OCI-LY7 (cell line): ENCODE results near the gene UTS2R. TPM values are rescaled to one million over a fixed set of nuclear protein-coding genes. Genes with fewer than 3 reads are reported as not detected.
"Not testable (repeated sequence)": the region's sequence is repeated elsewhere in the genome, so short reads cannot be mapped to it uniquely, and the experiment has no call there.

Experiments used
- BruUV-seq: library from RNA; stranded (reverse); fragments of 400-500 nt; replicated peaks from 2 replicates; lab custom pipeline; 2021; lab: Mats Ljungman, UMichigan
- CTCF ChIA-PET: fragments of 300-600 bp; sonication (Branson Sonifier 250); formaldehyde crosslinking; loops from one replicate; lab custom pipeline; 2022; ENCODE audit warnings: antibody characterized with exemption; ENCODE audit not compliant: unreplicated experiment; lab: Charles Lee
- POLR2A ChIA-PET: fragments of 300-600 bp; sonication (Branson Sonifier 250); formaldehyde crosslinking; loops from one replicate; lab custom pipeline; 2022; ENCODE audit warnings: antibody characterized with exemption; lab: Charles Lee
- DNase-seq: peaks from one replicate; pipeline ENCODE4 v3.0.0-alpha.2; 2015; ENCODE audit warnings: low spot score
- H2AFZ ChIP-seq: fragments of 200-600 bp; sonication (generic), shearing (Covaris generic); 2 replicates; pipeline ENCODE4 v1.6.1; 2014; ENCODE audit warnings: mild to moderate bottlenecking, antibody characterized with exemption, low read length, moderate library complexity
- H3K27ac ChIP-seq: fragments of 200-600 bp; sonication (generic); 2 replicates; pipeline ENCODE4 v1.5.1; 2014; ENCODE audit warnings: mixed run types, low read depth, mild to moderate bottlenecking, moderate library complexity, low read length, inconsistent platforms; ENCODE audit not compliant: poor library complexity, severe bottlenecking
- H3K36me3 ChIP-seq: fragments of 200-600 bp; sonication (generic); 2 replicates; pipeline ENCODE4 v1.6.1; 2014; ENCODE audit warnings: mild to moderate bottlenecking, antibody characterized with exemption, low read length, moderate library complexity, mixed read lengths; ENCODE audit not compliant: insufficient read depth
- H3K4me1 ChIP-seq: fragments of 200-600 bp; sonication (generic); 2 replicates; pipeline ENCODE4 v1.5.1; 2014; ENCODE audit warnings: mild to moderate bottlenecking, low read length; ENCODE audit not compliant: insufficient read depth, poor library complexity, severe bottlenecking
- H3K4me2 ChIP-seq: fragments of 200-600 bp; sonication (generic); 2 replicates; pipeline ENCODE4 v1.6.1; 2014; ENCODE audit warnings: mild to moderate bottlenecking, low read length
- H3K4me3 ChIP-seq: fragments of 200-600 bp; sonication (generic); 2 replicates; pipeline ENCODE4 v1.5.1; 2014; ENCODE audit warnings: mild to moderate bottlenecking, low read depth, low read length; ENCODE audit not compliant: poor library complexity, severe bottlenecking
- H3K79me2 ChIP-seq: fragments of 200-600 bp; sonication (generic); 2 replicates; pipeline ENCODE4 v1.6.1; 2016; ENCODE audit warnings: low read depth, mild to moderate bottlenecking, low read length, moderate library complexity, mixed read lengths; ENCODE audit not compliant: insufficient read depth
- H3K9me2 ChIP-seq: fragments of 200-600 bp; sonication (generic); 2 replicates; pipeline ENCODE4 v1.6.1; 2016; ENCODE audit warnings: mild to moderate bottlenecking, low read length, mixed read lengths; ENCODE audit not compliant: insufficient read depth
- H3K9me3 ChIP-seq: fragments of 200-600 bp; sonication (generic); 2 replicates; pipeline ENCODE4 v1.6.1; 2014; ENCODE audit warnings: mild to moderate bottlenecking, mixed run types, low read length, mixed read lengths
- H4K20me1 ChIP-seq: fragments of 200-600 bp; sonication (generic); 2 replicates; pipeline ENCODE4 v1.6.1; 2014; ENCODE audit warnings: mild to moderate bottlenecking, antibody characterized with exemption, low read length, moderate library complexity, mixed read lengths; ENCODE audit not compliant: insufficient read depth
- CTCF ChIP-seq: fragments of 200-600 bp; sonication (generic); conservative IDR thresholded peaks from 2 replicates; pipeline ENCODE4 v1.5.1; 2014; ENCODE audit warnings: mild to moderate bottlenecking, antibody characterized with exemption, low read length, moderate library complexity, mixed read lengths
- EZH2phosphoT487 ChIP-seq: fragments of 200-600 bp; sonication (generic); IDR thresholded peaks from 2 replicates; pipeline ENCODE4 v1.6.1; 2018; ENCODE audit warnings: low read depth, borderline replicate concordance, mild to moderate bottlenecking, mixed run types, antibody characterized with exemption, low read length, moderate library complexity, mixed read lengths
- intact Hi-C: fragments of 100-400 bp; cut with micrococcal nuclease; formaldehyde crosslinking; loops from one replicate; pipeline ENCODE4 v1.10.0; 2022; ENCODE audit not compliant: unreplicated experiment
- total RNA-seq, 2 experiments: library from RNA; depleted of rRNA in 1 of 2; stranded (reverse); fragments of >200 nt in 1 of 2; shearing (Covaris generic) in 1 of 2; gene quantifications; 2 replicates each; pipeline ENCODE4 v1.2.3, GENCODE V29; 2014 to 2022

Gene UTS2R
- total RNA-seq, 2 experiments from 2014 or later: 17.4 to 36.3 TPM

DNA sequence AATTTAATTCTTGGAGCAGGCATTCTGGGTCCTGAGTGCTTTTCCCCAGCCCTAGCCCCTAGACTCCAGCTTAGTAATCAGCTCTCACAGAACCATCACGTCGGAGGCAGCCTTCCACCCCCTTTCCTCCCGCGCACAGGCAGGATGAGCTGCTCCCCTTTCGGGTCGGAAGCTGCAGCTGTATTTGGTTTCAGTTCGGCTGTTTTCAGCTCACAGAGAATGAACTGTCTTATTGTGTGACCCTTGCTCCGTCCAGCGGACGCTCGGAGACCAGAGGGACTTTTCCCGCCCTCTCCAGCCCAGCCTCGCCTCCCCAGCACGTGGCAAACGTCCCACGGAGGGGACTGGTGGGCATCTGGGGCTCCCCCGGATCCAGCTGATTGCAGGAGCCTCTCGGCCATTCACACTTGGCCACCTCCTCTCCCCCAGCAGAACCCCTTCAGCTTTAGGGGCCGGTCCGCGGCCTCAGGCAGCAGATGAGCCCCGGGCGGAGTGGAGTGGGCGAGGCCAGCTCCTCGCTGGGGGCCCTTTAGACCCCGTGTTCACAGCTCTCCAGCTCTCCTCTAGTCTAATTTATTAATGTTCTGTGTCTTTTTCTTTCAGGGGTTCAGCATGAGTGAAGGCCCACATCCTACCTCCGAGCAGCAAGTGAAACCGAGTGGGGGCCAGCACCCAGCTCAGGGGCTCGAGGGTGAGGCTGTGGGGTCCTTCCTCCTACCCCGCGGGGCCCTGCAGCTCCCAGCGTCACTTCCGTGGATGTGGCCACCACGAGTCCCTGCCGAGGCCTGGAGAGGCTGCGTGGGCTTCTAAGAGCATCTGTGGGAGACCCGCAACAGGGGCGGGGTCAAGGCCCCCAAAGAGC, 863 bp upstream of the UTS2R start:
- BruUV-seq: TSS peak; percentile 92
- TF ChIP-seq EZH2phosphoT487: no peak
- no peak for TF ChIP-seq CTCF
- ChIA-PET POLR2A (interaction anchor here (0.5 to 2.0 kb wide), 10 partner anchors 9 to 109 kb away, joined by 3 to 15 read pairs (median 4); partner anchors contain the start of gene TEX19), CTCF (interaction anchor here (1.0 to 1.4 kb wide), 2 partner anchors 12 to 20 kb away, joined by 3 to 11 read pairs; partner anchors contain the start of gene TEX19)
- Histone ChIP-seq H3K4me2 (peak overlapping the region; percentile 56), H3K9me3 (no peaks in the 10 kb centered on the region), H3K36me3 (no peaks in the 10 kb centered on the region), H3K4me1 (peaks cover 59% of the 10 kb centered on the region), H3K79me2 (no peaks in the 10 kb centered on the region), H4K20me1 (no peaks in the 10 kb centered on the region), H3K27ac (peak overlapping the region; percentile 80), H3K4me3 (peak overlapping the region; percentile 48), H3K9me2 (no peaks in the 10 kb centered on the region), H2AFZ (peak overlapping the region; percentile 75)
- intact Hi-C loops: loop anchor here (1.0 to 2.0 kb wide), 2 partner anchors 20 to 78 kb away; no protein-coding TSS in a partner anchor
- DNase-seq: peak; percentile 87

DNA sequence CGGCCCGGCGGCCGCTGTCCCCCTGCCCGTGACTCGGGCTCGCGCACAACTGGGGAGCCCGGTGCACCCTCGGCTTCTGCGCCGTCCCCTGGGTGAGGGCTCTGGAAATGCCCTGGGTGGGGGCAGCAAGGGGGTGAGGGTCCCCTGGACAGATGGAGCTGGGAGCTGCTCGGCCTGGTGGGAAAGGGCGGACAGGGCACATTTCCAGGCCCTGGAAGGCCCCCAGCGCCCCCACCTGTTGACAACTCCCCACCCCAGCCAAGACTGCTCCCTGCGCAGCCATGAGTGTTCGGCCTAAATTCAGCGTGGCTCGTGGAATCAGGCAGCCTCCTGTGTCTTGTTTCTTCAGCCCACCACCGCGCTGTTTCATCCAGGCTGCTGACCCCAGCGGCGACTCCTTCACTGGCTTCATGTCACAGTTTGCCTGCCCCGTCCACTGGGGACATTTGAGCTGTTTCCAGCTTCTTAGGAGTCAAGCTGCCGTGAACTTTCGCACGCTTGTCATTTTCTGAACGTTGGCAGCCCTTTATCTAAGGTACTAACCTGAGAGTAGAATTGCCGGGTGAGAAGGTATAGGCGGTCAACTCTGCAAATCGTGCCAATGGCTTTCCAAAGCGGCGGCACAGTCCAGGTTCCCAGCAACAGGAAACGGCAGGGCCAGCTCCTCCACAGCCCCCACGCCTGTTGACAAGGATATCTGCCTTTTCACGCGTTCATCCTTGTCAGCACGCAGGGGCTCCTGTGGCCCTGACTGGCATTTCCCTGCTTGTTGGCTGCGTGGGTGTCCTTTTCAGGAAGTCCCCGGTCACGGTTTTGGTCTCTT, 895 bp downstream of the UTS2R start:
- Histone ChIP-seq H3K79me2 (no peaks in the 10 kb centered on the region), H3K4me3 (no peak overlapping the region), H3K36me3 (no peaks in the 10 kb centered on the region), H2AFZ (no peak overlapping the region), H3K4me1 (peaks cover 41% of the 10 kb centered on the region), H4K20me1 (no peaks in the 10 kb centered on the region), H3K4me2 (no peak overlapping the region), H3K27ac (no peak overlapping the region), H3K9me3 (no peaks in the 10 kb centered on the region), H3K9me2 (no peaks in the 10 kb centered on the region)
- TF ChIP-seq EZH2phosphoT487 (no peak), CTCF (no peak)
- DNase-seq: no peak
- CTCF ChIA-PET: interaction anchor here (0.6 kb wide), 1 partner anchor 80 kb away, joined by 3 read pairs; no protein-coding TSS in a partner anchor
- POLR2A ChIA-PET: interaction anchor here (0.6 kb wide), 1 partner anchor 9 kb away, joined by 5 read pairs; no protein-coding TSS in a partner anchor
- BruUV-seq: no TSS peak
- intact Hi-C loops: no loop called here

DNA sequence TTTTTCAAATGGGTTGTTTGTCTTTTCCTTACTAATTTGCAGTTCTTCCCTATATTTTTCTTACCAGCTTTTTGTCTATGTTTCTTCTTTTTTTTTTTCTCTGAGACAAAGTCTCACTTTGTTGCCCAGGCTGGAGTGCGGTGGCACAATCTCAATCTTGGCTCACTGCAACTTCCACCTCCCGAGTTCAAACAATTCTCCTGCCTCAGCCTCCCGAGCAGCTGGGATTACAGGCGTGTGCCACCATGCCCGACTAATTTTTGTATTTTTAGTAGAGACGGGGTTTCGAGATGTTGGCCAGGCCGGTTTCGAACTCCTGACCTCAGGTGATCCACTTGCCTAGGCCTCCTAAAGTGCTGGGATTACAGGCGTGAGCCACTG, 1.5 kb downstream of the UTS2R start:
- H4K20me1 ChIP-seq, H3K79me2 ChIP-seq, H3K4me2 ChIP-seq, DNase-seq, BruUV-seq, H3K9me2 ChIP-seq, H3K27ac ChIP-seq, intact Hi-C loops, H3K36me3 ChIP-seq, H3K9me3 ChIP-seq, H3K4me3 ChIP-seq, H2AFZ ChIP-seq: not testable (repeated sequence)
- ChIA-PET CTCF (interaction anchor here (0.6 kb wide), 1 partner anchor 81 kb away, joined by 3 read pairs; no protein-coding TSS in a partner anchor), POLR2A (interaction anchor here (0.6 kb wide), 1 partner anchor 9 kb away, joined by 5 read pairs; no protein-coding TSS in a partner anchor)
- peaks cover 35% of the 10 kb centered on the region for H3K4me1 ChIP-seq
